ENCODE measurements around the gene WNT2B.

DNA sequence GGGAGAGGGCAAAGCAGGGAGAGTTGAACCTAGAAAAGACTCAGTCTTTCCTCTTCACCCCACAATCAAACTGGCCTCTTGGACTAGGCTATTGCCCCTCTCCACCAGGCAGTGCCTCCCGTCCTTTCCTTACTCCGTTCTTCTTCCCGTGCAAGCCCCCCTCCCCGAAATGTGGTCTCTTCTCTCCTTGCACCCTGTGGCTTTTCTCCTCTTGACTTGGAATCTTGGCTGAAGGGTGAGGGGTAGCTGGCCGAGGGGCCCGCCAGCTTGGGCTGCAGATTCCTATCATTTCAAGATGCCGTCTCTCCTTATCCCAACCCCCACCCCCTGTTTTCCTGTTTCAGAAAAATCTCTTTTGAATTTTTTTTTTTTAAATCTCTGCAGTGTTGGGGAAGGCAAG lies 1.6 kb downstream of the WNT2B start:
- TF ChIP-seq, protein P1, sequence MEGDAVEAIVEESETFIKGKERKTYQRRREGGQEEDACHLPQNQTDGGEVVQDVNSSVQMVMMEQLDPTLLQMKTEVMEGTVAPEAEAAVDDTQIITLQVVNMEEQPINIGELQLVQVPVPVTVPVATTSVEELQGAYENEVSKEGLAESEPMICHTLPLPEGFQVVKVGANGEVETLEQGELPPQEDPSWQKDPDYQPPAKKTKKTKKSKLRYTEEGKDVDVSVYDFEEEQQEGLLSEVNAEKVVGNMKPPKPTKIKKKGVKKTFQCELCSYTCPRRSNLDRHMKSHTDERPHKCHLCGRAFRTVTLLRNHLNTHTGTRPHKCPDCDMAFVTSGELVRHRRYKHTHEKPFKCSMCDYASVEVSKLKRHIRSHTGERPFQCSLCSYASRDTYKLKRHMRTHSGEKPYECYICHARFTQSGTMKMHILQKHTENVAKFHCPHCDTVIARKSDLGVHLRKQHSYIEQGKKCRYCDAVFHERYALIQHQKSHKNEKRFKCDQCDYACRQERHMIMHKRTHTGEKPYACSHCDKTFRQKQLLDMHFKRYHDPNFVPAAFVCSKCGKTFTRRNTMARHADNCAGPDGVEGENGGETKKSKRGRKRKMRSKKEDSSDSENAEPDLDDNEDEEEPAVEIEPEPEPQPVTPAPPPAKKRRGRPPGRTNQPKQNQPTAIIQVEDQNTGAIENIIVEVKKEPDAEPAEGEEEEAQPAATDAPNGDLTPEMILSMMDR (IDR thresholded peaks at IDR 0.05), result no peak
- no peak for TF ChIP-seq POLR2A (IDR thresholded peaks at IDR 0.05)
